HEK293 (cell line): ENCODE data around the gene ZC3H10.
A peak's percentile ranks its signal among the peaks of the same experiment; 100 is the strongest.

ENCODE experiments used
- ATF2 ChIP-seq: fragments of 450-650 bp; formaldehyde crosslinking; IDR thresholded peaks from 2 replicates; pipeline ENCODE4 v1.5.1; 2016; ENCODE audit warnings: missing biosample characterization, missing genetic modification characterization, low read depth
- GLI4 ChIP-seq: fragments of 450-650 bp; formaldehyde crosslinking; IDR thresholded peaks from 2 replicates; pipeline ENCODE4 v1.5.1; 2016; ENCODE audit warnings: missing biosample characterization, missing genetic modification characterization
- PRDM1 ChIP-seq: fragments of 450-650 bp; formaldehyde crosslinking; IDR thresholded peaks from 2 replicates; pipeline ENCODE4; 2016; ENCODE audit warnings: missing biosample characterization, missing genetic modification characterization
- SETDB1 ChIP-seq: IDR thresholded peaks from one replicate; pipeline ENCODE4 v1.6.1; 2017; ENCODE audit warnings: mild to moderate bottlenecking, low read length, moderate library complexity, mixed read lengths; ENCODE audit not compliant: insufficient read length
- ZNF112 ChIP-seq: fragments of 450-650 bp; formaldehyde crosslinking; IDR thresholded peaks from 2 replicates; pipeline ENCODE4 v1.5.0; 2017; ENCODE audit warnings: missing biosample characterization, missing genetic modification characterization
- ZNF174 ChIP-seq: fragments of 450-650 bp; formaldehyde crosslinking; IDR thresholded peaks from 2 replicates; pipeline ENCODE4 v1.5.0; 2017; ENCODE audit warnings: missing biosample characterization, mild to moderate bottlenecking, missing genetic modification characterization
- ZNF223 ChIP-seq: fragments of 450-650 bp; formaldehyde crosslinking; IDR thresholded peaks from 2 replicates; pipeline ENCODE4 v1.5.1; 2016; ENCODE audit warnings: missing biosample characterization, missing genetic modification characterization
- ZNF266 ChIP-seq: fragments of 450-650 bp; formaldehyde crosslinking; IDR thresholded peaks from 2 replicates; pipeline ENCODE4 v1.5.1; 2016; ENCODE audit warnings: missing biosample characterization, missing genetic modification characterization, low read depth
- ZNF37A ChIP-seq: fragments of 450-650 bp; IDR thresholded peaks from 2 replicates; pipeline ENCODE4 v1.5.1; 2018; ENCODE audit warnings: missing biosample characterization, missing genetic modification characterization
- ZNF391 ChIP-seq: fragments of 450-650 bp; formaldehyde crosslinking; IDR thresholded peaks from 2 replicates; pipeline ENCODE4 v1.5.1; 2016; ENCODE audit warnings: low read depth, missing biosample characterization, missing genetic modification characterization, borderline replicate concordance
- ZNF398 ChIP-seq: fragments of 450-650 bp; formaldehyde crosslinking; IDR thresholded peaks from 2 replicates; pipeline ENCODE4 v1.5.1; 2017; ENCODE audit warnings: missing biosample characterization, missing genetic modification characterization
- ZNF433 ChIP-seq: fragments of 450-650 bp; formaldehyde crosslinking; IDR thresholded peaks from 2 replicates; pipeline ENCODE4 v1.5.1; 2016; ENCODE audit warnings: missing biosample characterization, missing genetic modification characterization, low read depth
- ZNF48 ChIP-seq: fragments of 450-650 bp; formaldehyde crosslinking; IDR thresholded peaks from 2 replicates; pipeline ENCODE4 v1.5.1; 2016; ENCODE audit warnings: missing biosample characterization, missing genetic modification characterization
- ZNF658 ChIP-seq: fragments of 450-650 bp; formaldehyde crosslinking; IDR thresholded peaks from 2 replicates; pipeline ENCODE4; 2016; ENCODE audit warnings: missing biosample characterization, missing genetic modification characterization
- ZNF785 ChIP-seq: fragments of 450-650 bp; formaldehyde crosslinking; IDR thresholded peaks from 2 replicates; pipeline ENCODE4 v1.5.1; 2016; ENCODE audit warnings: missing biosample characterization, missing genetic modification characterization
- ZNF792 ChIP-seq: fragments of 450-650 bp; formaldehyde crosslinking; IDR thresholded peaks from 2 replicates; pipeline ENCODE4 v1.5.1; 2016; ENCODE audit warnings: missing biosample characterization, missing genetic modification characterization
- ZSCAN16 ChIP-seq: fragments of 450-650 bp; formaldehyde crosslinking; IDR thresholded peaks from 2 replicates; pipeline ENCODE4 v1.5.1; 2016; ENCODE audit warnings: missing biosample characterization, missing genetic modification characterization
- ZSCAN4 ChIP-seq: fragments of 450-650 bp; formaldehyde crosslinking; IDR thresholded peaks from 2 replicates; pipeline ENCODE4 v1.5.1; 2017; ENCODE audit warnings: missing biosample characterization, missing genetic modification characterization
- TF ChIP-seq, protein P1 (sequence below): fragments of 450-650 bp; formaldehyde crosslinking; IDR thresholded peaks from 2 replicates; pipeline ENCODE4 v1.5.1; 2016; ENCODE audit warnings: missing biosample characterization, missing genetic modification characterization
- TF ChIP-seq, protein P2 (sequence below): fragments of 450-650 bp; formaldehyde crosslinking; IDR thresholded peaks from 2 replicates; pipeline ENCODE4 v1.5.1; 2016; ENCODE audit warnings: missing biosample characterization, missing genetic modification characterization
- TF ChIP-seq, protein P3 (sequence below): fragments of 450-650 bp; formaldehyde crosslinking; IDR thresholded peaks from 2 replicates; pipeline ENCODE4 v1.5.1; 2017; ENCODE audit warnings: missing biosample characterization, missing genetic modification characterization
- TF ChIP-seq, protein P4 (sequence below): fragments of 450-650 bp; formaldehyde crosslinking; IDR thresholded peaks from 2 replicates; pipeline ENCODE4 v1.5.1; 2017; ENCODE audit warnings: missing biosample characterization, missing genetic modification characterization
- TF ChIP-seq, protein P5 (sequence below): fragments of 450-650 bp; formaldehyde crosslinking; IDR thresholded peaks from 2 replicates; pipeline ENCODE4 v1.5.1; 2016; ENCODE audit warnings: missing biosample characterization, missing genetic modification characterization

Gene ZC3H10

GRCh38 chr12:56158029-56158925 lies 40.2 kb downstream of the ZC3H10 start, which contains the start of gene MYL6 (continued):
- TF ChIP-seq ATF2 (tag by site-specific recombination) (peak; percentile 100), ZNF433 (tag by site-specific recombination) (no peak), PRDM1 (no peak; the same call in 1 of the 2 replicates), GLI4 (tag by site-specific recombination) (peak; percentile 93; the same call in 1 of the 2 replicates), ZNF792 (tag by site-specific recombination) (peak; percentile 43; the same call in 1 of the 2 replicates), ZSCAN16 (tag by site-specific recombination) (no peak; the same call in 1 of the 2 replicates), ZSCAN4 (tag by site-specific recombination) (peak; percentile 44; the same call in 1 of the 2 replicates), ZNF391 (tag by site-specific recombination) (peak; percentile 98), ZNF785 (no peak), ZNF266 (tag by site-specific recombination) (no peak), ZNF112 (tag by site-specific recombination) (no peak), ZNF37A (no peak), ZNF48 (tag by site-specific recombination) (no peak), ZNF223 (no peak; the same call in 1 of the 2 replicates), ZNF174 (no peak), ZNF658 (tag by site-specific recombination) (no peak), SETDB1 (no peak), ZNF398 (tag by site-specific recombination) (peak; percentile 72)
- TF ChIP-seq, protein P1, sequence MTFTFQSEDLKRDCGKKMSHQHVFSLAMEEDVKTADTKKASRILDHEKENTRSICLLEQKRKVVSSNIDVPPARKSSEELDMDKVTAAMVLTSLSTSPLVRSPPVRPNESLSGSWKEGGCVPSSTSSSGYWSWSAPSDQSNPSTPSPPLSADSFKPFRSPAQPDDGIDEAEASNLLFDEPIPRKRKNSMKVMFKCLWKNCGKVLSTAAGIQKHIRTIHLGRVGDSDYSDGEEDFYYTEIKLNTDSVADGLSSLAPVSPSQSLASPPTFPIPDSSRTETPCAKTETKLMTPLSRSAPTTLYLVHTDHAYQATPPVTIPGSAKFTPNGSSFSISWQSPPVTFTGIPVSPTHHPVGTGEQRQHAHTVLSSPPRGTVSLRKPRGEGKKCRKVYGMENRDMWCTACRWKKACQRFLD (tag by site-specific recombination) = no peak
- TF ChIP-seq, protein P2, sequence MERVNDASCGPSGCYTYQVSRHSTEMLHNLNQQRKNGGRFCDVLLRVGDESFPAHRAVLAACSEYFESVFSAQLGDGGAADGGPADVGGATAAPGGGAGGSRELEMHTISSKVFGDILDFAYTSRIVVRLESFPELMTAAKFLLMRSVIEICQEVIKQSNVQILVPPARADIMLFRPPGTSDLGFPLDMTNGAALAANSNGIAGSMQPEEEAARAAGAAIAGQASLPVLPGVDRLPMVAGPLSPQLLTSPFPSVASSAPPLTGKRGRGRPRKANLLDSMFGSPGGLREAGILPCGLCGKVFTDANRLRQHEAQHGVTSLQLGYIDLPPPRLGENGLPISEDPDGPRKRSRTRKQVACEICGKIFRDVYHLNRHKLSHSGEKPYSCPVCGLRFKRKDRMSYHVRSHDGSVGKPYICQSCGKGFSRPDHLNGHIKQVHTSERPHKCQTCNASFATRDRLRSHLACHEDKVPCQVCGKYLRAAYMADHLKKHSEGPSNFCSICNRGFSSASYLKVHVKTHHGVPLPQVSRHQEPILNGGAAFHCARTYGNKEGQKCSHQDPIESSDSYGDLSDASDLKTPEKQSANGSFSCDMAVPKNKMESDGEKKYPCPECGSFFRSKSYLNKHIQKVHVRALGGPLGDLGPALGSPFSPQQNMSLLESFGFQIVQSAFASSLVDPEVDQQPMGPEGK (tag by site-specific recombination) = peak; percentile 87
- TF ChIP-seq, protein P3, sequence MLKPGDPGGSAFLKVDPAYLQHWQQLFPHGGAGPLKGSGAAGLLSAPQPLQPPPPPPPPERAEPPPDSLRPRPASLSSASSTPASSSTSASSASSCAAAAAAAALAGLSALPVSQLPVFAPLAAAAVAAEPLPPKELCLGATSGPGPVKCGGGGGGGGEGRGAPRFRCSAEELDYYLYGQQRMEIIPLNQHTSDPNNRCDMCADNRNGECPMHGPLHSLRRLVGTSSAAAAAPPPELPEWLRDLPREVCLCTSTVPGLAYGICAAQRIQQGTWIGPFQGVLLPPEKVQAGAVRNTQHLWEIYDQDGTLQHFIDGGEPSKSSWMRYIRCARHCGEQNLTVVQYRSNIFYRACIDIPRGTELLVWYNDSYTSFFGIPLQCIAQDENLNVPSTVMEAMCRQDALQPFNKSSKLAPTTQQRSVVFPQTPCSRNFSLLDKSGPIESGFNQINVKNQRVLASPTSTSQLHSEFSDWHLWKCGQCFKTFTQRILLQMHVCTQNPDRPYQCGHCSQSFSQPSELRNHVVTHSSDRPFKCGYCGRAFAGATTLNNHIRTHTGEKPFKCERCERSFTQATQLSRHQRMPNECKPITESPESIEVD (tag by site-specific recombination) = no peak; the same call in 1 of the 2 replicates
- TF ChIP-seq, protein P4, sequence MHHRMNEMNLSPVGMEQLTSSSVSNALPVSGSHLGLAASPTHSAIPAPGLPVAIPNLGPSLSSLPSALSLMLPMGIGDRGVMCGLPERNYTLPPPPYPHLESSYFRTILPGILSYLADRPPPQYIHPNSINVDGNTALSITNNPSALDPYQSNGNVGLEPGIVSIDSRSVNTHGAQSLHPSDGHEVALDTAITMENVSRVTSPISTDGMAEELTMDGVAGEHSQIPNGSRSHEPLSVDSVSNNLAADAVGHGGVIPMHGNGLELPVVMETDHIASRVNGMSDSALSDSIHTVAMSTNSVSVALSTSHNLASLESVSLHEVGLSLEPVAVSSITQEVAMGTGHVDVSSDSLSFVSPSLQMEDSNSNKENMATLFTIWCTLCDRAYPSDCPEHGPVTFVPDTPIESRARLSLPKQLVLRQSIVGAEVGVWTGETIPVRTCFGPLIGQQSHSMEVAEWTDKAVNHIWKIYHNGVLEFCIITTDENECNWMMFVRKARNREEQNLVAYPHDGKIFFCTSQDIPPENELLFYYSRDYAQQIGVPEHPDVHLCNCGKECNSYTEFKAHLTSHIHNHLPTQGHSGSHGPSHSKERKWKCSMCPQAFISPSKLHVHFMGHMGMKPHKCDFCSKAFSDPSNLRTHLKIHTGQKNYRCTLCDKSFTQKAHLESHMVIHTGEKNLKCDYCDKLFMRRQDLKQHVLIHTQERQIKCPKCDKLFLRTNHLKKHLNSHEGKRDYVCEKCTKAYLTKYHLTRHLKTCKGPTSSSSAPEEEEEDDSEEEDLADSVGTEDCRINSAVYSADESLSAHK = peak; percentile 66; the same call in 1 of the 2 replicates
- TF ChIP-seq, protein P5, sequence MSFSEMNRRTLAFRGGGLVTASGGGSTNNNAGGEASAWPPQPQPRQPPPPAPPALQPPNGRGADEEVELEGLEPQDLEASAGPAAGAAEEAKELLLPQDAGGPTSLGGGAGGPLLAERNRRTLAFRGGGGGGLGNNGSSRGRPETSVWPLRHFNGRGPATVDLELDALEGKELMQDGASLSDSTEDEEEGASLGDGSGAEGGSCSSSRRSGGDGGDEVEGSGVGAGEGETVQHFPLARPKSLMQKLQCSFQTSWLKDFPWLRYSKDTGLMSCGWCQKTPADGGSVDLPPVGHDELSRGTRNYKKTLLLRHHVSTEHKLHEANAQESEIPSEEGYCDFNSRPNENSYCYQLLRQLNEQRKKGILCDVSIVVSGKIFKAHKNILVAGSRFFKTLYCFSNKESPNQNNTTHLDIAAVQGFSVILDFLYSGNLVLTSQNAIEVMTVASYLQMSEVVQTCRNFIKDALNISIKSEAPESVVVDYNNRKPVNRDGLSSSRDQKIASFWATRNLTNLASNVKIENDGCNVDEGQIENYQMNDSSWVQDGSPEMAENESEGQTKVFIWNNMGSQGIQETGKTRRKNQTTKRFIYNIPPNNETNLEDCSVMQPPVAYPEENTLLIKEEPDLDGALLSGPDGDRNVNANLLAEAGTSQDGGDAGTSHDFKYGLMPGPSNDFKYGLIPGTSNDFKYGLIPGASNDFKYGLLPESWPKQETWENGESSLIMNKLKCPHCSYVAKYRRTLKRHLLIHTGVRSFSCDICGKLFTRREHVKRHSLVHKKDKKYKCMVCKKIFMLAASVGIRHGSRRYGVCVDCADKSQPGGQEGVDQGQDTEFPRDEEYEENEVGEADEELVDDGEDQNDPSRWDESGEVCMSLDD (tag by site-specific recombination) = peak; percentile 83
